GM18870 (cell line): Measurements from ENCODE around the gene CPEB3.
A peak's percentile ranks its signal among the peaks of the same experiment; 100 is the strongest.

ENCODE experiments used
- ATAC-seq: cut with Tn5 transposase; IDR thresholded peaks from one replicate; pipeline ENCODE4 v1.9.1; 2021; ENCODE audit warnings: moderate library complexity; ENCODE audit not compliant: unreplicated experiment

CPEB3 gene

DNA sequence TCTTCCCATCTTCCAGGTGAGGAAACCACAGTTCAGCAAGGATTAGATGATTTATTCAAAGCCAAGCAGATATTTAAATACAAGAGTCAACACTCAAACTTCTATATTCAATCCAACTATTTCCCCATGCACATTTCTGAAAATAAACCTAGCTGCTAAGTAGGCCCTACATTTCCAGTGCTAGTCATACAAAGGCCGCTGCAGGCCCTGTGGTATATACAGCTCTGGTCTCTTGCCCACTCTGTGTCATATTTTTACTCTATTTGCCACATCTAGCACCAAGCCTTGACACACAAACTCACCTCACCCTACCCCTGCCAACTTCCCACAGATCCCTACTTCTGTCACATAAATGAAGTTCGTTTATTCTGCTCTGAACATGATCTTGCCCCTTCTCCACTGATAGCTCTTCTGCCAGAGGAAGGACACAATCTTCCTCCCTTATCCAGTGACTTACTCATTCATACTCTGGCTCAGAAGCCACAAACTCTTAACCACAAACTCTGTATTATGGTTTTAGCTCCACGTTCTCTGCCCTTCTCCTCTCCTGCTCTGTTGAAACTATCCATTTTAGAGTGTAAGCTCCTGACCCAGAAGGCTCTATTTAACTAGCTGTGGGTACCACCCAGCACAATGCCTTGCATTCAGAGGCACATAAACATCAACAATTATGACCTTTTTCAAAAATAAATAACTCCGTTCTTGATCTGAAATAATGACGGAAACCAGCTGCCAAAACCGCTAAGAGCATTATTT, 180.7 kb downstream of the CPEB3 start:
- ATAC-seq = no peak

DNA sequence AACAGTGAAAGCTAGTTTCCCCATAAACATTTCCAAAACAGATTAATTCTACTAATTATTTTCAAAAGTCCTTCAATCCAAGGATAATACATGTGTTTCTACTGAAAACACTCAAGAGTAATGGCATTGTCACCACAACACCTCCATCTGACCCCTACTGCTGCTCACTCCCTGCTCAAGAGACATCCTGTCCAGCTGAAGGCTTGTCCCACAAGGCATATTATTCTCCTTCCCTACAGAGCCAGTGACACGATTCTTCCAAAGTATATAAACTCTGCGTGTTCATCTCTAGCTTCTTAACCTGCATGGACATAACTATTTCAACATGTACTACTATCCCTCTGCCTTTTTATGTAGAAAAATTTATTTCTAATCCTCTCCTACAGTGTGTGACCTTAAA, 182.1 kb downstream of the CPEB3 start:
- ATAC-seq = no peak

DNA sequence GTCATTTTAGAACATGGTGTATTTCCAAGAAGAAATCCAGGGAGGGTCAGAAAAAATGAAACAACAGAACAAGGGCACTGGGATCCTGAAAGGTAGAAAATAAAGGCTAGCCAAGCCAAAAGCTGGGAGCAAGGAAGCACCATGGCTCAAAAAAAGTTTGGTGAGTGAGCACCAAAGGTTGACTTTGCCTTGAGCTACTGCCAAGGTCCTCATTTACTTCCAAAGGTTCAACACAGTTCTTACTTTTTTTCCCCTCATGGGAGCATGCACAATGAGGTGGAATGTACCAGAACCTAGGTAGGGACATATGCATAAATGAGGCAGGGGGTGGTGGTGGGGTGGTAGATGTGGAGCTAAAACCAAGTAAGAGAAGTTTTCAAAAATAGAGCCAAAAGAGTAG, 182.8 kb downstream of the CPEB3 start:
- no peak for ATAC-seq

DNA sequence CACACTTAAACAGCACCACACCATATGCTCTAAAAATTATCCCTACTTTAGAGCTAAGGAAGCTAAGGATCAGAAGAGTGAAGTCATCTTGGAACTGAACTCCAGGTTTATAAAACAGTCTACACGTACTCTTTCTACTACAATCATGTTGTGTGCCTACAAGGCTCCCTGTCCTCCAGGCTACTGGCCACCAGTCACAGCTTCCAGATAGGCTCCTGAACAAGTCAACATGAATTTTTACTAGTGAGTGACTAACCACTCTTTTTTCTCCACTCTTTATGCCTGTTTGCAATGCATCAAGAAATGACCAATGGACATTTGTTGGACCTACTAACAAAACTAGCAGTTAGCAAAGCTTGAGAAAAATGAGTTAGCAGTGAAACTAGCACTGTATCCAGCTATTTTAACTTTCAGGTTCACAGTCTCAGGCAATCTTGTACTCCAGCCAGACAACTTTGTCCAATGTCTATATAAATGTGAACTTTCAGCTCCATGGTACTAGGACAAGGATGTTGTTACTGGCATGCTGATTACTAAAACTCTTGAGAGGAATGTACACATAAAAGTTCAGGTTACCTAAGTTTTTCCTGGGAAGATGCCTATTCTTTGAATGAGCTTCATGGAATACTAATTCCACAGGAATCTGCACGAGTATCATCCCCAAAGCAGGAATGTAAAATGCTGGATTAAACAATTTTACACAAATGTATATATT, 187.3 kb downstream of the CPEB3 start:
- ATAC-seq = no peak

DNA sequence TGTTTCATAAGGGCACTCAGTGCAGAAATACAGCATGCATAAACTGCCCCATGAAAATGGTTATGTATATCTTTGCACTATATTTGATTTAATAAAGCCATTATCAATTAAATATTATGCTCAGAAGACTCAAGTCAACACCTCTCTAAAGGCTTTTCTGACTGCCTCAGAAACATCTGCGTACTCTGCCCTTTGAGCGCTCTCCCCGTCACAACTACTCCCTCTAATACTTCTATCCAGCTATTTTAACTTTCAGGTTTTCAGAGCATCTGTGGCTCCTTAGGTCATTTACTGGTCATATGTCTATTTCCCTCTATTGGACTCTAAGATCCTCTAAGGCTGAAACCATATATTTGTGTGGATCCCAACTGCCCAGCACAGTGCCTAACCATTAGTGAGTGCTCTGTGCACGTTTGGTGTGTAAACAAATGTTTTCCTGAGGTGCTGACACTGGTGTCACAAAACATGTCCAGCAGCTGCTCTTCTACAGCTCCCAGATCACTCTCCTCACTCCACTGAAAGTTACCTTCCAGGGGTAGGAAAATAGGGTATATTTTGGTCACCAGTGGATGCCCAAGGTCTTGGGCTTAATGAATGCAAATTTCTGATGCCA, 188.2 kb downstream of the CPEB3 start:
- ATAC-seq = no peak

DNA sequence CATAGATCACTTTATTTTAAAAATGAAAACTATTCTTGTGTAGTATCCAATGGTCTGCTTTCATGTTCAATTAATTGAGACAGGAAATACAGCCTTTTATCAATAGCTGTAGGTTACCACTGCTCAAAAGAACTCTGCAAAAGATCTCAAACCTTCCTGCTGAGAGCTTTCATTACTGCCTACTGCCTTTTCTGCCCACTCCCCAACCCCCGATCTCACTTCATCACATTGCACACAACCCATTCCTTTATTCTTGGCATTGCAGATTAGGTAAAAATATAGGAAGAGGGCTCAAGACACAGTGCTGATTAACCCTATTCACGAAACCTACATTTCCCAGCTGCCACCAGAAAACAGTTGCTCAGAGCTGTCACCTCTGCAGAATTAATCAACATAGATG, 195.9 kb downstream of the CPEB3 start:
- no peak for ATAC-seq

DNA sequence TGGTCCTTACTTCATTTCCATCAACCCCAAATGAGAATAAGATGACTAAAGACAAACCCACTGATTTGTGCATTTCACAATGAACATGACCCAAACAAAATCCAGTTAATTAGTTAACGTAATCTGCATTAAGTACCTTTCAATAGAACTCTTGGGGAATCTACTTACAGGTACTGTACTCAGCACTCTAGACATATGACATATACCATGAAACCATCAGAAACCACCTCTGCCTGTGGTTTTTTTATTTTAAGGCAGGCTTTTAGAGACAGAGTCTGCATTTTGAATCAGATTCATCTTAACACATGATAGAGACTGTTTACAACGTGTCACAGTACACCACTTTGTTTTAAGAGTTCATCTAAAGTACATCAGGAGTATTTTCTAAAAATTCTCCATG, 198.9 kb downstream of the CPEB3 start:
- ATAC-seq = peak; percentile 51

DNA sequence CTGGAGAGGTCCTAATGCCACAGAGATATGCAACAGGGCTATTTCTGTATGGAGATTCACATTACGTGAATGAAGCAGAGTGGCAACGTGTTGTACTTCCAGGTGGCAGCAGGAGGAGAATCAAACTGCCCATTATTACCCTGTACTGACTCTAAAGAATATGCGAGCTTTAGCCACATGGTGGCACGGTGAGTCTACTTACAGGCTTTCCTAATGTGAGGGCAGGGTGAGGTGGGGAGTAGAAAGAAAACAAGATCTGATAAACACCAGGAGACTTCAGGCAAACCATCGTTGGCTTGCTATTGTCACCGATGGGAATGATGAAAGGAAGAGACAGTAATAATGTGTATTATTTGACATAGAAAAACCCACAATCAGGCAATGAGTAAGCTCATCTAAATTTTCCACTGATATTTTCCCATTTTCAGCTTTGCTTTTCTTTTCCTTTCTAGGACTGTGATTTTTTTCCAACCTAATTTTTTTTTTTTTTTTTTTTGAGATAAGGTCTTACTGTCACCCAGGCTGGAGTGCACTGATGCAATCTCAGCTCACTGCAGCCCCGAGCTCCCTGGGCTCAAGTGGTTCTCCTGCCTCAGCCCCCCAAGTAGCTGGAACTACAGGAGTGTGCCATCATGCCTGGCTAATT, 203.0 kb downstream of the CPEB3 start:
- ATAC-seq = peak; percentile 76

DNA sequence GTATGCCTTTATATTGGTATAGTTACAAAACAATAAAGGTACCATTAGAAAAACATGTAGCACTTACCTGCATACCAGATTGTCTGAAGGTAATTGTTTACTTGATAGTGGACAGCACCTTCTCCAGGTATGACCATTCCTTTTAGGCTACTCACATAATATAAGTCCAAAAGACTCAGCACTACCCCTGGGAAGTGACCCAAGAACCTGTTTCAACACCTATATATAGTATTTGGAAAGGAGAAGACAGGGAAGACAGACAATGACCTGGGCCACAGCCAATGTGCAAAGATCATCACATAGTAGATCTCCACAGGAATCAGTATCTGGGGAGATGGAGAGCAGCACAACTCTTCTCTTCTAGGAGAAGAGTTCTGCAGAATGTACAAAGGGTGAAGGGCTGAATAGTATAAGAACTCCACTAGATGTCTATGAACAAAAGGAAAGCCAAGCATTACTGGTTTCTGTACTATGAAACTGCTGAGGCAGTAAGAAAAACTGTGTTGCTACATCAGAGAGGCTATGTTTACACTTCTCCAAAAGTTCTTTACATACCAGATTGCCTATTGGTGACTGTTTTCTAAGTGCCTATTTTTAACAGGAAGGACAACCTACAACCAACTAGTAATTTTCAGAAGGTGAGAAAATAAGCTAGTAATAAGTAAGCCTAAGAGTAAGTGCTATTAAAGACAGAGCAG, 208.1 kb downstream of the CPEB3 start:
- no peak for ATAC-seq

DNA sequence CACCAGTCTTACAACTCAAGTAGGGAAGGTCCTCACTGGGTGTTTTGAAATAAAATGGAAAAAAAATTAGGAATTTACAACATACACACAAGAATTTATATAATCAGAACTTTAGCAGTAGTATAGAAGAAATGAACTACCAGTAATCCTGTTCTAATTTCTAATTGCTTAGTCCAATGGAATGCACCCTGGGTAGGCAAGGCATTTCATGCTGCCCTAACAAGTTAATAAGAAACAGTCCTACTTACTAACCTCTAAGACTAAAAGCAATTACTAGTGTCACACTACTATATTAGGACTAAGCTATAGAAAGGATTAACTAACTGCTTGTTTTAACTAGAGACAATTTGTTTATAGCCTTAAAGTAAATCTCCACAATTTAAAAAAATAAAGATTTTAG, 209.2 kb downstream of the CPEB3 start:
- ATAC-seq = no peak

DNA sequence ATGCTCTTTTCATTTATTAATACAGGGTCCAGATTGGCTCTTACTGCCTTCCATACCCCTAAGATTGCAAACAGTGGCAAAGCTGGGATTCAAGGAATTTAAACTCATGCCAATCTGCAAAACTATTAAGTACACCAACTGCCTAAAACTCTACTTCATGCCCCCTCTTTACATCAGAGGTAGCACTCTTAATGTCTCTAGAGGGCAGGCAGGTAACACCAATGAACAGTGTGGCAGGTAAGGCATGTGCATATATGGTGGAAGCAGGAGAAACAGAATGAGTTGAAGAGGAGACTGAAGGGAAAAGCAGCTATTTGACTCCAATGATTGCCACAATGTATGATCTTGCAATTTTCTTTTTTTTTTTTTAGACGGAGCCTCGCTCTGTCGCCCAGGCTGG, 210.6 kb downstream of the CPEB3 start:
- ATAC-seq = no peak

DNA sequence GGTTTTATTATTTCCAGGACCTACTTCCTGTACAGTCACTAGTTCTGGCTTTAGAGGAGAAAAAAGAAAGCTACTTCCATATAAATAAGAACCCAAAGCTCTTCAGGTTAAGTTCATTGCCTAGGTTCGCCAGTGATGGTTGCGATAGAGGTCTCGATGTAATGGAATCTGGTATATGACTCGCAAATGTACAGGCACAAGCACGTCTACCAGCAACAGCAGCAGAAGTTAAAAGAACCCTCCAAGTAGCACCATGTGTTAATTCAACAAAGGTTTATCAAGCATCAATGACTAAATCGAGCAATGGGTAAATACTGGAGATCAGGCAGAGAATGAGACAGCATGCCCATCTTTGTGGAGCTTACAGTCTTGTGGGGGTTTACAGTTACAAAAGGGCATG, 211.9 kb downstream of the CPEB3 start:
- ATAC-seq = no peak

DNA sequence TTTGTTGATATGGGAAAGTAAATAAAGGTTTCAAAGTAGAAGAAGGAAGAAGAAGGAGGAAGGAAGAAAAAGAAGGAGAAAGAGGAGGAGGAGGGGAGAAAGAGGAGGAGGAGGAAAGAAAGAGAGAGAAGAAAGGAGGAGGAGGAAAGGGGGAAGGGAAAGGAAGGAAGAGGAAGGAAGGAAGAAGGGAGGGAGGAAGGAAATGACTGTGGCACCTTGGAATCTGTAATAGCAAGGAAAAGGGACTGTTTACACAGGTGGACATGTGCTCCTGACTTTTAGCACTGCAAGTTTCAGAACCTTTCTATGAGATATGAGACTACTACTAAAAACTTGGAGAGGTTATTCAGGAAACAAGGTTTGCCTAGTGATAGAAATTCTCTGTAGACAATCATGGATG, 214.2 kb downstream of the CPEB3 start:
- no peak for ATAC-seq

DNA sequence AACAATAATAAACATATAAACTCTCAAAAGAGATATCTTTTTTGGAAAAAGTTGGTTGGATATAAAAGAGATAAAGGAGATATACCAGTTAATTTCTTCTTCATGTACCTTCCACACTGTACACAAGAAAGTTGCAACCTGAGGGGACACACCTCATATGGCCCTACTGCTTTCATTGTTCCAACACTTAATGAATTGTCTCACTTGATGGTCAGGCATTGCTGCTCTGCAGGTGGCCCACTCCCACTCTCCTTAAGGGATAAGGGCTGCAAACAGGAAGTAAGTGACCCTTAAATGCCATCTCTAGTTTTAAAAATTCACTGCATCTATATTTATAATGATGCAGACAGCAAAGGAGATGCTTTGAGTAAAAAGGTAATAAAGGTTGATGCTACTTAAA, 215.0 kb downstream of the CPEB3 start:
- ATAC-seq = no peak

DNA sequence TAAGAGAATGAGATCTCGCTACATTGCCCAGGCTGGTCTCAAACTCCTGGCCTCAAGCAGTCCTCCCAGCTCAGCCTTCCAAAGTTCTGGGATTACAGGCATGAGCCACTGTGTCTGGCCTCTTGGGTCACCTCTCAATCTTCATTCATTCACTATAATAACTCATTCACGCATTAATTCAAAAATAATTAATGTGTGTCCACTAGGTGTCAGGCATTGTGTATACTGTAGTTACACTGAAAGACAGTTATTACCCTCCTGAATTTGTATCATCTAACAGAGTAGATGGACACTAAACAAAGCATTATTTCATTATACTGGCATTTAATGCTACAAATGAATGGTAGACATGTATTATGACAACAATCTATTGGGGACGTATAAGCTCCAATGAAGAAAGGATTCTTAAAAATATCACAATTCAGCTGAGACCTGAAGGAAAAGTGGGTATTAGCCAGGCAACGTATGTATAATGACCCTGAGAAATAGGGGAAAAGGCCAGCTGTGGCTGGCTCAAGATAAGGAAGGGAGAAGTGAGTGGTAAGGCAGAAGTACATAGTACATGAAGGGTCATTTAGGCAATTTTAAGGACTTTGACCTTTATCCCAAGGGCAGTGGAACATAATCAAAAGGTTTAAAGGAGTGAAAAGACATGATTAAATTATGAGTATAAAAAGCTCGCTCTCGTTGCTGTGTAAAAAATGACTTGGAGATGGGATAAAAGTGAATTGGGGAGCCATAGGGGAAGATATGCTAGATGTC, 216.6 kb downstream of the CPEB3 start:
- no peak for ATAC-seq

DNA sequence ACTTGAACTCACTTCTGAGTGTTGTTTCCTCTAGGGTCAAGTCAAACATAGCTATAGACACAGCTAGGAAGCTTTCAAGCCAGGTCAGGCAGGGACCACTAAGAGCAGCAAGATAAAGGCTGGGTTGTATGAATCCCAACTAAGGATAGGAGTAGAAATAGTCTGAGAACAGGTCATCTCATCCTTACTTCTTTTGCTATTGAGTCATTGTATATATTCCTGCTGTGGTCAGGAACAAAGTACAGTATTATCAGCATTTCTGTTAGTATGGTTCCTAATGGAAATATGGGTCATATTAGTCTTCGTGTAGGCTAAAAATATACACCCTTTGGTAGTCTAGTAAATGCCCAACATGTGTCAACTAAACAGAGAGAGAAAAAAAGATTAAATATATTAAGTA, 222.0 kb downstream of the CPEB3 start:
- ATAC-seq = no peak

DNA sequence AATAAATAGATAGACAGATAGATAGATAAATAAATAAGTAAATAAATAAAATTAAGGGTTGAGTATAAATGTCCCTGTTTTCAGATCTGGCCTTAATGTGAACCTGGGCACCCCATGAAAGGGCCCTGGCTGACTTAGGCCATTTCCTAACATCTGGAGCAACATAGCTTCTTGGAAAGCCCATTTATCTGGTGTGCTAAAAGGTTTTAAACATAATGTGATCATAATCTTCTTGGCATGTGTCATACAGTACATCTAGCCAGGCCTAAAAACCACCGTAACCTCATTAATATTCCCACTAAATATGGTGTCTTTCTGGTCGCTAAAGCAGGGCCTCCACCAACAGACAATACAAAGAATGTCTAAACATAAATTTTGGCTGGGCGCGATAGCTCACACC, 224.5 kb downstream of the CPEB3 start:
- no peak for ATAC-seq

DNA sequence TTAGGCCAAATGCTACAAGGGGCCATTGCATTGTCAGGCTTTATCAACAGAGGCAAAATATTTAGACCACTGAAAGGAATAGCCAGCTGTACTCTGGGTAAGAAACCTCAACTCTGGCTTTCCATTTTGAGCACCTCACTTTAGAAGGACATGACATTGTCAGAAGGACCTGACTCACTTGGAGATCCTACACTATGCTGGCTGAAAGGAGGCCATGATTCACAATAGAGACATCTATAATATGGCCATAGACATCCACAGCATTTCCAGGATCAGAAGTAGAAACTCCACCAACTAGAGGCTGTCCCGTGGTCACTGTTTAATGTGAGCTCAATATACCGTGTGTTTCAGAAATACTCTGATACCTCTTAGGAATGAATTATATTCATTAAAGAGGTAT, 226.4 kb downstream of the CPEB3 start:
- ATAC-seq = no peak

DNA sequence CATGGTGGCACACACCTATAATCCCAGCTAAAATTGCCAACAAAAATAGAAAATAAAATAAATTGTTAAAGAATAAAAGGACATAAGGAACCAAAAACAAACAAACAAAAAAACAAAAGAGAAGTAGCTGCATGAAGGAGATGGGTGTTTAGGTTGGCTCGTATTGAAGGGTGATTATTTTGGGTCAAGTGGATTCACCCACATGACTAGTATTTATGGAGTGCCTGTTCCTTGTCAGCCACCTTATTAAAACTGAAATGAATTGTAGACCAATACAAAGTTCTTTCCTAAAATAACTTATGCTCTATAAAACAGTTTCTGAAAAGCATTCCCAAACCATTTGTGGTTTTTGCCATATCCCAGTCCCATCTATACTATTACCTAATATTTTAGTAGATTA, 228.6 kb downstream of the CPEB3 start:
- ATAC-seq = no peak

DNA sequence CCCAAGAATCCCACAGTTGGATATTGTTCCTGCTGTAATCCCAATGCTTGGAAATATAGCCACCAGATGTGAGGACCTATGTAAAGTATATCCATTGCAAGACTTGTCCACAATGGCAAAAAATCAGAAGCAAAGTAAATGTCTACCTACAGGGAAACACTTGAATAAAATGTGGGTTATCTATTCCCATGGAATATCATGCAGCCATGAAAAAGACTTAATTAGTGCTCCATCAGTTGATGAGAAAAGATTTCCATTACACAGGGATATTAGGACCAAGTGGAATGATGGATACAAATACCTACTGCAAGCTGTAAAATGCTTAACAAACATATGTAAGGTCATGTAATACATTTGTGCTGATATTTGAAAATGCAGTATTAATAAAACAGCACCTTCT, 236.1 kb downstream of the CPEB3 start:
- ATAC-seq = no peak
